HepG2 (cell line): ENCODE results near the gene DTYMK. TPM values are rescaled to one million over a fixed set of nuclear protein-coding genes. Genes with fewer than 3 reads are reported as not detected.

Experiments used
- ARNT ChIP-seq: fragments of 450-650 bp; IDR thresholded peaks from 2 replicates; pipeline ENCODE4 v1.6.1; 2017
- JDP2 ChIP-seq: sonication (generic); formaldehyde crosslinking; IDR thresholded peaks from 2 replicates; pipeline ENCODE4 v1.8.1; 2022; ENCODE audit warnings: missing genetic modification reagents, borderline replicate concordance
- MEIS1 ChIP-seq: sonication (generic); formaldehyde crosslinking; IDR thresholded peaks from 2 replicates; pipeline ENCODE4 v1.9.0; 2021; ENCODE audit warnings: mild to moderate bottlenecking, missing genetic modification reagents, moderate library complexity, borderline replicate concordance
- MYNN ChIP-seq: sonication (generic); formaldehyde crosslinking; IDR thresholded peaks from 2 replicates; pipeline ENCODE4 v1.4.0; 2020; ENCODE audit warnings: mild to moderate bottlenecking, low read depth, missing genetic modification reagents
- NFE2 ChIP-seq: sonication (generic); formaldehyde crosslinking; IDR thresholded peaks from 2 replicates; pipeline ENCODE4 v1.4.0; 2020; ENCODE audit warnings: missing genetic modification reagents
- RFXAP ChIP-seq: sonication (generic); formaldehyde crosslinking; IDR thresholded peaks from 2 replicates; pipeline ENCODE4 v1.4.0; 2020; ENCODE audit warnings: missing genetic modification reagents, borderline replicate concordance
- SCMH1 ChIP-seq: sonication (generic); formaldehyde crosslinking; IDR thresholded peaks from 2 replicates; pipeline ENCODE4 v1.9.0; 2021; ENCODE audit warnings: missing genetic modification reagents, mild to moderate bottlenecking, borderline replicate concordance
- SIN3A ChIP-seq: IDR thresholded peaks from 2 replicates; pipeline ENCODE4 v1.6.1; 2011; ENCODE audit warnings: low read depth, mild to moderate bottlenecking, control low read depth, low read length, borderline replicate concordance
- SPEN ChIP-seq: sonication (generic); formaldehyde crosslinking; IDR thresholded peaks from 2 replicates; pipeline ENCODE4 v1.5.1; 2020; ENCODE audit warnings: low read depth, mild to moderate bottlenecking, missing genetic modification reagents
- THAP11 ChIP-seq: IDR thresholded peaks from 2 replicates; pipeline ENCODE4 v1.6.1; 2016; ENCODE audit warnings: missing biosample characterization, missing genetic modification reagents
- XRCC5 ChIP-seq: fragments of 200-400 bp; formaldehyde crosslinking; optimal IDR thresholded peaks from 2 replicates; pipeline ENCODE3; 2017; ENCODE audit warnings: mild to moderate bottlenecking, low read length
- ZFX ChIP-seq: sonication (generic); formaldehyde crosslinking; IDR thresholded peaks from 2 replicates; pipeline ENCODE4 v1.4.0; 2020; ENCODE audit warnings: mild to moderate bottlenecking, low read depth, missing genetic modification reagents, moderate library complexity
- ZNF292 ChIP-seq: sonication (generic); formaldehyde crosslinking; IDR thresholded peaks from 2 replicates; pipeline ENCODE4 v1.8.1; 2022; ENCODE audit warnings: mild to moderate bottlenecking, low read depth, missing genetic modification reagents, borderline replicate concordance
- ZNF562 ChIP-seq: sonication (generic); formaldehyde crosslinking; IDR thresholded peaks from 2 replicates; pipeline ENCODE4 v1.8.0; 2022; ENCODE audit warnings: missing genetic modification reagents, borderline replicate concordance
- ZNF720 ChIP-seq: sonication (generic); formaldehyde crosslinking; IDR thresholded peaks from 2 replicates; pipeline ENCODE4 v1.4.0; 2020; ENCODE audit warnings: missing genetic modification reagents
- ZNF891 ChIP-seq: sonication (generic); formaldehyde crosslinking; IDR thresholded peaks from 2 replicates; pipeline ENCODE4 v1.5.0; 2020; ENCODE audit warnings: mild to moderate bottlenecking, missing genetic modification reagents
- polyA plus RNA-seq, 8 experiments: library from polyadenylated mRNA; depleted of rRNA in 3 of 8; stranded (reverse) in 7 of 8; unstranded in 1 of 8; fragments of >200 nt; fragmentation: Illumina TruSeq in 4 of 8; extraction: Trizol in 4 of 8; gene quantifications; 2 replicates each; pipeline versions ENCODE4 v1.2.1 to v1.2.3, GENCODE V29; 2011 to 2016; ENCODE audit warnings: low read depth in 4 of 8, missing spikeins in 1 of 8, mixed read lengths in 1 of 8; ENCODE audit not compliant: insufficient read depth in 1 of 8
- total RNA-seq, 5 experiments: library from RNA; depleted of rRNA; stranded (reverse); fragments of >200 nt; fragmentation: Illumina TruSeq; extraction: Trizol; gene quantifications; 2 replicates each; pipeline ENCODE4 v1.2.3, GENCODE V29; 2016; ENCODE audit warnings: low read depth in 1 of 5
- TF ChIP-seq, protein P1 (sequence below), 2 experiments: sonication (generic) in 1 of 2; formaldehyde crosslinking in 1 of 2; IDR thresholded peaks; 2 replicates each; pipeline versions ENCODE4 v1.5.1 to v1.6.1; 2011 to 2020; ENCODE audit warnings: borderline replicate concordance in 1 of 2, low read depth in 1 of 2, low read length in 1 of 2, mild to moderate bottlenecking in 1 of 2, missing genetic modification reagents in 1 of 2, moderate library complexity in 1 of 2
- TF ChIP-seq, protein P2 (sequence below): sonication (generic); formaldehyde crosslinking; IDR thresholded peaks from 2 replicates; pipeline ENCODE4 v1.4.0; 2020; ENCODE audit warnings: missing genetic modification reagents
- TF ChIP-seq, protein P3 (sequence below): sonication (generic); formaldehyde crosslinking; IDR thresholded peaks from 2 replicates; pipeline ENCODE4 v1.9.0; 2021; ENCODE audit warnings: missing genetic modification reagents, mild to moderate bottlenecking, borderline replicate concordance
- TF ChIP-seq, protein P4 (sequence below): IDR thresholded peaks from 2 replicates; pipeline ENCODE4 v1.6.1; 2016; ENCODE audit warnings: missing genetic modification reagents, missing compliant biosample characterization
- TF ChIP-seq, protein P5 (sequence below): sonication (generic); formaldehyde crosslinking; IDR thresholded peaks from 2 replicates; pipeline ENCODE4 v1.4.0; 2020; ENCODE audit warnings: missing genetic modification reagents, borderline replicate concordance

DTYMK gene
- total and polyA plus RNA-seq, 2 of the 13 experiments (the other 11 are each of a cell fraction or from before 2014, with no cell fraction given) = 57.5 to 134 TPM

DNA sequence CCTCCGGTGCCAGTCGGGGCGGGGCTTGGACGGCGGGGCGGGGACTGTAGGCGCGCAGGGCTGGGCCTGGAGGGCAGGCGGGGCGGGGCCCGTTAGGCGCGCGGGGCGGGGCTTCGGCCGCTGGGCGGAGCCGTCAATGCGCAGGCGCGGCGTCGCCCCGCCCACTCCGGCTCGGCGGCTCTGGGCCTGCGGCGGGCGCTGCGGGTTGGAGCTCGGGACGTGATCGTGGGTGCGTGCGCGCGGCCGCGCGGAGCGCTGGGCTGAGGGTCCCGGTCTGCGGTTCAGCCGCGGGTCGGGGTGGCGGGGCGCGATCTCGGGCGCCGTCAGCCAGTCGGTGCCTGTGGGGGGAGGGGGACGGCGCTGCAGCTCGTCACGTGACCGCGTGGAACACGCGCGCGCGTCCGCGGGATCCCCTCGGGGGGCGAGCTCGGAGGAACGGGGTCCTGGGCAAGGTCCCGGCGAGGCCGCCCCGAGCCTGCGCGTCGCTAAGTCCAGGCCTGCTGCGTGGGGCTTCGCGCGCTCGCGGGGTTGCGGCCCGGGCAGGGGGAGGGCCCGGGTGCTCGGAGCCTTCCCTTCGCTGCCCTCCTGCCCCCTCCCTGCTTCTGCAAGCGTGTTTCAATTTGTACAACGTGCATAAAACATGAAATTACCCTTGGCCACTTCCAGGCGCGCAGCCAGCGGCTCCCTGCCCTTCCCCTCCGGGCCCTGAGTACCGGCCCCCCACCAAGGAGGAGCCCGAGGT, 48.0 kb upstream of the DTYMK start, which contains the start of gene D2HGDH (continued):
- TF ChIP-seq, protein P1, sequence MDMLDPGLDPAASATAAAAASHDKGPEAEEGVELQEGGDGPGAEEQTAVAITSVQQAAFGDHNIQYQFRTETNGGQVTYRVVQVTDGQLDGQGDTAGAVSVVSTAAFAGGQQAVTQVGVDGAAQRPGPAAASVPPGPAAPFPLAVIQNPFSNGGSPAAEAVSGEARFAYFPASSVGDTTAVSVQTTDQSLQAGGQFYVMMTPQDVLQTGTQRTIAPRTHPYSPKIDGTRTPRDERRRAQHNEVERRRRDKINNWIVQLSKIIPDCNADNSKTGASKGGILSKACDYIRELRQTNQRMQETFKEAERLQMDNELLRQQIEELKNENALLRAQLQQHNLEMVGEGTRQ (IDR thresholded peaks at IDR 0.05; ENCODE audit: low read depth, low read length) = peak; percentile 86
- TF ChIP-seq, protein P1 (CRISPR knock-in tag; IDR thresholded peaks at IDR 0.05; ENCODE audit: borderline replicate concordance) = peak; percentile 39; the same call in 1 of the 2 replicates
- no peak for TF ChIP-seq MEIS1 (CRISPR knock-in tag)
- TF ChIP-seq SIN3A = peak; percentile 51; the same call in 1 of the 2 replicates
- TF ChIP-seq ZNF562 = no peak
- no peak for TF ChIP-seq SCMH1
- peak; percentile 87 for TF ChIP-seq ZFX (CRISPR knock-in tag)
- TF ChIP-seq ARNT = no peak
- TF ChIP-seq, protein P2, sequence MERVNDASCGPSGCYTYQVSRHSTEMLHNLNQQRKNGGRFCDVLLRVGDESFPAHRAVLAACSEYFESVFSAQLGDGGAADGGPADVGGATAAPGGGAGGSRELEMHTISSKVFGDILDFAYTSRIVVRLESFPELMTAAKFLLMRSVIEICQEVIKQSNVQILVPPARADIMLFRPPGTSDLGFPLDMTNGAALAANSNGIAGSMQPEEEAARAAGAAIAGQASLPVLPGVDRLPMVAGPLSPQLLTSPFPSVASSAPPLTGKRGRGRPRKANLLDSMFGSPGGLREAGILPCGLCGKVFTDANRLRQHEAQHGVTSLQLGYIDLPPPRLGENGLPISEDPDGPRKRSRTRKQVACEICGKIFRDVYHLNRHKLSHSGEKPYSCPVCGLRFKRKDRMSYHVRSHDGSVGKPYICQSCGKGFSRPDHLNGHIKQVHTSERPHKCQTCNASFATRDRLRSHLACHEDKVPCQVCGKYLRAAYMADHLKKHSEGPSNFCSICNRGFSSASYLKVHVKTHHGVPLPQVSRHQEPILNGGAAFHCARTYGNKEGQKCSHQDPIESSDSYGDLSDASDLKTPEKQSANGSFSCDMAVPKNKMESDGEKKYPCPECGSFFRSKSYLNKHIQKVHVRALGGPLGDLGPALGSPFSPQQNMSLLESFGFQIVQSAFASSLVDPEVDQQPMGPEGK = no peak
- TF ChIP-seq NFE2 = no peak
- peak; percentile 54; the same call in 1 of the 2 replicates for TF ChIP-seq SPEN (CRISPR knock-in tag)
- no peak for TF ChIP-seq ZNF720 (CRISPR knock-in tag)
- peak; percentile 50 for TF ChIP-seq THAP11 (CRISPR knock-in tag)
- TF ChIP-seq, protein P3, sequence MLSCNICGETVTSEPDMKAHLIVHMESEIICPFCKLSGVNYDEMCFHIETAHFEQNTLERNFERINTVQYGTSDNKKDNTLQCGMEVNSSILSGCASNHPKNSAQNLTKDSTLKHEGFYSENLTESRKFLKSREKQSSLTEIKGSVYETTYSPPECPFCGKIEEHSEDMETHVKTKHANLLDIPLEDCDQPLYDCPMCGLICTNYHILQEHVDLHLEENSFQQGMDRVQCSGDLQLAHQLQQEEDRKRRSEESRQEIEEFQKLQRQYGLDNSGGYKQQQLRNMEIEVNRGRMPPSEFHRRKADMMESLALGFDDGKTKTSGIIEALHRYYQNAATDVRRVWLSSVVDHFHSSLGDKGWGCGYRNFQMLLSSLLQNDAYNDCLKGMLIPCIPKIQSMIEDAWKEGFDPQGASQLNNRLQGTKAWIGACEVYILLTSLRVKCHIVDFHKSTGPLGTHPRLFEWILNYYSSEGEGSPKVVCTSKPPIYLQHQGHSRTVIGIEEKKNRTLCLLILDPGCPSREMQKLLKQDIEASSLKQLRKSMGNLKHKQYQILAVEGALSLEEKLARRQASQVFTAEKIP = no peak
- TF ChIP-seq JDP2 (CRISPR knock-in tag) = no peak; the same call in 1 of the 2 replicates
- TF ChIP-seq, protein P4, sequence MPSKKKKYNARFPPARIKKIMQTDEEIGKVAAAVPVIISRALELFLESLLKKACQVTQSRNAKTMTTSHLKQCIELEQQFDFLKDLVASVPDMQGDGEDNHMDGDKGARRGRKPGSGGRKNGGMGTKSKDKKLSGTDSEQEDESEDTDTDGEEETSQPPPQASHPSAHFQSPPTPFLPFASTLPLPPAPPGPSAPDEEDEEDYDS (CRISPR knock-in tag) = no peak
- TF ChIP-seq MYNN (CRISPR knock-in tag) = no peak
- TF ChIP-seq ZNF891 (CRISPR knock-in tag) = no peak
- TF ChIP-seq, protein P5, sequence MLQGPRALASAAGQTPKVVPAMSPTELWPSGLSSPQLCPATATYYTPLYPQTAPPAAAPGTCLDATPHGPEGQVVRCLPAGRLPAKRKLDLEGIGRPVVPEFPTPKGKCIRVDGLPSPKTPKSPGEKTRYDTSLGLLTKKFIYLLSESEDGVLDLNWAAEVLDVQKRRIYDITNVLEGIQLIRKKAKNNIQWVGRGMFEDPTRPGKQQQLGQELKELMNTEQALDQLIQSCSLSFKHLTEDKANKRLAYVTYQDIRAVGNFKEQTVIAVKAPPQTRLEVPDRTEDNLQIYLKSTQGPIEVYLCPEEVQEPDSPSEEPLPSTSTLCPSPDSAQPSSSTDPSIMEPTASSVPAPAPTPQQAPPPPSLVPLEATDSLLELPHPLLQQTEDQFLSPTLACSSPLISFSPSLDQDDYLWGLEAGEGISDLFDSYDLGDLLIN (CRISPR knock-in tag) = no peak
- TF ChIP-seq XRCC5 = no peak
- no peak for TF ChIP-seq ZNF292 (CRISPR knock-in tag)
- peak; percentile 59; the same call in 1 of the 2 replicates for TF ChIP-seq RFXAP (CRISPR knock-in tag)
